HG03442 (cell line): ENCODE results near the gene MLPH.

Experiments used
- ATAC-seq: cut with Tn5 transposase; IDR thresholded peaks from one replicate; pipeline ENCODE4 v1.9.1; 2021; ENCODE audit warnings: mild to moderate bottlenecking, moderate library complexity; ENCODE audit not compliant: unreplicated experiment

Gene MLPH

DNA sequence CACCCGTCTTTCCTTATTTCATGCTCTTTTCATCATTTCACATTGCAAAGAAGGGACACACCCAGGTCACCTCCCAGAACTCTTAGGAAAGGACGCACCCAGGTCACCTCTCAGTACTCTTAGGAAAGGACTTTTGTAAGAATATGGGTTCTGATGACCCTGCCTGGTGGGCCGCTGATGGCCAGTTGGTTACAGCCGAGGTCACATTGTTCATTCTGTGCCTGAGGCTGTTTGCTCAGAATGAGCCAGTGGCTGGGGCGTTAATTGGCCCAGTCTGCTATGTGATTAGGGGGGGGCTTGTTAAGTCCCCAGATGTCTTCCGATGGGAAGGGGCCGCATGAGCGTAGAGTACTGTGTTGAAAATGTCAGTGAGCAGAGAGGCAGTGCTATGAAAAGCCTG is 9.4 kb downstream of the MLPH start:
- ATAC-seq = no peak

DNA sequence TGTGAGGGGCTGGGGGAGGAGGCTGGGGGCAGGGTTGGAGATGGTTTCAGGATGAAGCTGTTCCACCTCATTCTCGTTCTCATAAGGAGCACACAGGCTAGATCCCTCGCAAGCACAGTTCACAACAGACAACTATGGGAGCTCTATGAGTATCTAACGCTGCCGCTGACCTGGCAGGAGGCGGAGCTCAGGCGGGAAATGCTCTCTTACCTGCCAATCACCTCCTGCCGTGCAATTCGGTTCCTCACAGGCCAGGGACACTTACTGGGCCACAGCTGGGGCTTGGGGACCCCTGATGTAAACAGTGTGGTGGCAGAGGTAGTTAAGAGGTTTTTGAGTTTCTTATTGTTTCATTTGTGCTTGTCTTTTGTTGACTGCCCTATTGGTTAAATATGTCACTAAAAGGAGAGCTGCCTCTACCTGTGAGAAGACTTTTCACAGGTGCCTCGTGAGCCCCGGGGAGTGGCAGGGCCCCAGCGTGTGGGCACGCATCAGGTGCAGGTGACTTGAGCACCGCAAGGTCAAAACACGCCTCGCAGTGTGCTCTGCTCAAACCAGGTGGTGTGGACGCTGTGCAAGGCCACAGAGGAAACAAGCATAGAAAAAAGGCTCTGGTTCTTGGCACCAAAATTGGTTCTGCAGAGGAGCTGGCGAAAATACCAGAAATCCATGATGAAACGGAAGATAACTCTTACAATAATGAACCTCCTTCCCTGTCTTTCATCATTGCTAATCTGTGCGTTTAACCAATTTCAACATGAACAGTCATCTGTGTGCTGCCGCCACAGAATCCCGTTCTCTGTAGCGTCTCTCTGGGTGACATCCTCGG is 10.2 kb downstream of the MLPH start:
- ATAC-seq = no peak

DNA sequence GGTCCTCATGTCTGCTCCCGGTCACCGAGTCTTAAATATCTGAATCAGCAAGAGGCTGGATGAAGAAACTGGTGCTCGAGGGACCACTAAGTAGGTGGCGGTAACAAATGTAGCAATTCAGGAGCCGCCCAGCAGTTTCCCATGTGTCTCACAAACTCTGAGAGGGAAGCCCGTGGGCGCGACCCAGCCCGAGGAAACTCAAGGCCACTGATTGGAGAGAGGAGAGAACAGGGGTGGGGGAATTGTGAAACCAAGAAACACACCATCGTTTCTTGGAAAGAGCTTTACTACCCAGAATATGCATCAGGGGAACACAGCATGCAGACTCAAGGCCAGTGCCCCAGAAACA is 10.8 kb downstream of the MLPH start:
- no peak for ATAC-seq

DNA sequence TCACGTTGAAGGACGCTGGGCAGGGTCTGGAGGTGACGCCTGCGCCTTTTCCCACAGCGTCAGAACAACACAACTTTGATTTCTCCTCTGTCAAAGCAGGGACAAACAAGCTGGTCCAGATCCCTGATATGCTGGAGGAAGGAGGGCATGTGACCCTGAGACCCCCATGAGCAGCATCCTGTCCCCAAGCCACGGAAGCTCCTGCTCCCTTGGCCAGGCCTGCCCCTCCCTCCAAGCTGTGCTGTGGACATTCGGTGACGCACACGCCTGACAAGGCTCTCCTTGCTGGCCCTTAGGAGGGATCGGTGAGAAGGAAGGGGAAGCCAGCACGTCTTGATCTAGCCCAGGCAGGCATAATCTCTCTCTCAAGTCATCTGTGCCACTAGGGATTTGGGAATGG is 11.3 kb downstream of the MLPH start:
- no peak for ATAC-seq

DNA sequence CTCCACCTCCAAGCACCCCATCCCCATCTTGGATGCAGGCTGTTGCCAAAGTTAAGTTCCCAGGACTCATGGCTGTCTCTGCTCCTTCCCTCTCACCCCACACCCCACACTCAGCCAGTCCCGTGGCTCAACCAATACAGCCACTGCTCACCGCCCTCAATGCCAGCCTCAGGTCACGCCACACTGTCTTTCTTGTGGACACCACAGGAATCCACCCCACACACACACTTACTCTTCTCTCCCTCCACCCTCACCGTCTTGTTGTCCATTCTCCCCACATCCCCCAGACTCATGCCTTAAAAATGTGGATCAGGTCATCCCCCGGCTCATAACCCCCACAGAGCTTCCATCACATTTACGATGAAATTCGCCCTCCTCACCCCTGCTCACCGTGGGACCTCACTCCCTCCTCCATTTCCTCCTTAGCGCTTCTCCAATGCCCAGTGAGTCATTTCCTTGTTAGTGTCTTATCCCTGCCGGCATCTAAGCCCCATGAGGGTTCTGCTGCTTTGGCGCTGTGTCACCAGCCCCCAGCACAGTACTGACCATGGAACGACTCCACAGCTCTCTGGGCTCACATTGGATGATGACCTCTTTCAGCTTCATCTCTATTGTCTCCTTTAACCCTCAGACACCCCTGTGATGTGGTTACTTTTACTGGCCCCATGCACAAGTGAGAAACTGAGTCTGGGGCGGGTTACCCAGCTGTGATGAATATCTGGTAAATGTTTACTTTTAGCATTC is 13.8 kb downstream of the MLPH start:
- ATAC-seq = no peak

DNA sequence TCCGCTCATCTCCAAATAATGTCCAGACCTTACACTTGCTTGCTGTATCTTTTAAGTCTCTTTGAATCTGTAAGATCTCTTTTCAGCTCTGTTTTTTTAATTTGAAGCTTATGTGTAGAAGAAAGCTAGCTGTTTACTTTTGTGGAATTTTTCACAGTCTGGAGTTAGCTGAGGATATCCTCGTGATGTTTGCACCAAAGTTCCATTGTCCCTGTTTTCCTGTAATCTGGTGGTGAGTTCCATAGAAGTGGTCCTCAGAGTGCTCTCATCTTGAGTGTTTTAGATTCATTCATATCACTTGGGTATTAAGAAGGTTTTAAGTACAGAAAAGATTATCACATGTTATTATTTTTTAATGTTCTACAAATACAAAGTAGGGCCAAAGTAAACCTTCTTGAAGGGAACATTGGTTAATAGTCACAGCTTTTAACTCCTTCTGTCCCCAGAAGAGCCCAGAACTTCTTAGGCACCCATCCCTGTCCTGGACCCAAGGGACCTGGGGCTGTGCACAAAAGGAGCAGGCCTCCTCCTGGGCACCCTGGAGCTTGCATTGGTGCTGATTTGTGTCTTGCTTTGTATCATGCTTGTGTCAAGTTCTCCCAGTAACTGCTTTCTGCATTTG is 15.0 kb downstream of the MLPH start:
- no peak for ATAC-seq

DNA sequence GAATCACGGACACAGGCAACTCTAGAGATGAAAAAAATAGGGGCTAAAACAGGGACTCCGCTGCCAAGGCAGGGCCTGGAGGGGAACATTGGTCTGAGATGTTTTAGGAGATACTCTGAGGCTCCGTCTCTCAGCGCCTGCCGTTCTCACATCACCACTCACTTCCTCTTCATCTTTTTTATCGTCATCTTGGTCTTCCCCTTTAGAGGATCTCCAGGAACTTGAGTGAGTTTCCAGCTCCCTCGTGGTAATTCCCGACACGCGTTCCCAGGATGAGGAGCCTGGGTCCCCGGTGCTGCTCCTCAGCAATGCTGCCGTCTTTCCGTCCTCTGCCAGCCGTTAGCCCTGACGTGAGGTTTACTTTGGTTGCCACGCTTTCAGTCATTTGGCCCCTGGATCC is 16.1 kb downstream of the MLPH start:
- ATAC-seq = no peak

DNA sequence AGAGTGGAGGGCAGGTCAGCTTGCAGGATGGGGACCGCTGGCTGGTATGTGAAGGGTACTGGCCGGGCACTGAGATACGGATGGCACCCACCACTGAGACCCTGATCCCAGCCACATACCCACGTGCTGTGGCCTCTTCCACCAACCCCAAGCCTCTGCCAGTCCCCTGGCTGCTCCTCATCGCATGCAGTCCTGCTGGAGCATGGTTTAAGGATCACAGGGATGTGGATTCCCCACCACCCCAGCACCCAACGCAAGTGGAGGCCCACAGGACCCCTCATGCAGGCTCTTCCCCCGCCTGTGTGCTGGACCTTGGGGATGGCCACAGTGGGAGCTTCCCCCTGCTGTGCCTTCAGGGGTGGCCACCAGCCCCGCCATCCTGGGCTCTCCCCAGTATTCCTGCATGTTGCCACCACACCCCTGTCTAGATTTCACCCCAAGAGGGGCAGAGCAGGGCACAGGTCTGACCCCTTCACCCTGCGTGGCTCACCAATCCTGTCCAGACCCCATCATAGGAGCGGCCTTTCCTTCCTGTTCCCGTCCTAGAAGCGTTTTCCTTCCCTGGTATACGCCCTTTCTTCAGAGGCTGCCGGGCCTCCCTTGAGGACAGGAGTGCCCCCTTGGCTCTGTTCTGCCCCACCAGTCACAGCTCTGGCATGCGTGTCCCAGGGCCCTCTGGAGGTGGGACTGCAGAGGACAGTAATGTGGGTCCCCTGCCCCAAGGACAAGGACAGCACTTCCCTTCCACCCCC is 18.3 kb downstream of the MLPH start:
- ATAC-seq = no peak

DNA sequence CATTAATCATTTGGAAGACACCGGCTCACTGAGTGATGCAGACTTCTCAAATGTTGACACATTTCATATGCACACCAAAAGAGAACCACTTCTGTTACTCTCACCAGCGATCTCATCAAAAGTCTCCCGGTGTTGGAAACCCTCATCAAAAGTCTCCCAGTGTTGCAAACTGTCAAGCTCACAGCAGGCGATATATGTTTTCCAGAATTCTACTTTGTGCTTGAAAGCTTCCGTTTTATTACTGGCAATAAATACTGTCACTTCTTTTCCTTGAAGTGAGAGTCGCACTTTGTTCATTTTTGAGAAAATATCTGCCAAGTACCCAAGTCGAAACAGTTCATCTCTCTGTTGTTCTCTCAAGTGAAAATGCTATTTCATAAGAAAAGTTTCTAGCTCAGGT is 20.5 kb downstream of the MLPH start:
- ATAC-seq = no peak

DNA sequence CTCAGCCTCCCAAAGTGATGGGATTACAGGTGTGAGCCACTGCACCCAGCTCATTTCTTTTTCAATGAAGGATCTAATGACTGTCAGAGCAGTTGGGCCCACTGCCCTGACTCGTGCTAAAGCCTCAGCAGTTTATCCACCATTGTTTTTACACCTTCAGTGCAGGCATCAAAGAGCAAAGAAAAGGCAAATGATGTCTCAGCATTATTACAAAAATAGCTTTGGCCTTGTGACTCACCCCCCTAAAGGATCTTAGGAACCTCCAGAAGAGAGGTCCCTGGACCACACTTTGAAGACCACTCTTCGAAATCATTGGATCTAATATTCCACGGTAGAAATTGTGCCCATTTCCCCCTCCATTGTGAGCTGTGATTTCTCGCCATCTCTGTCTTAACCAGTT is 21.3 kb downstream of the MLPH start:
- ATAC-seq = no peak

DNA sequence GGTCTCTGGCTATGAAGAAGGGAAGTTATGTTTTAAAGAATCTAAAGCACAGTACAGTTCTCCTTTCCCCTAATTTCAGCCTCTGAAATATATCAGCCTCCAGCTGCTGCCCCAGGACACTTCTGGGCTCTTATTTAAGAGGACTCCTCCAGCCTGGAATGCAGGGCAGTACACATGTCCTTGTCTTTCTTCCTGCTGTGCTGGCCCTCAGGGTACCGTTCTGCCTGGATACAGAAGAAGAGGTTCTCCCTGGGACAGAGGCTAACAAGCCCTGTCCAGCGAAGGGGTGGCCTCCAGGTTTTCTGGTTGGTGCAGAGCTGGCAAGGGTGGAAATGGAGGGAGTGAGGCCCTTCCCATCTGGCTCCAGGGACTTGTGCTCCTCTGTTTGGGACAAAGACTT is 22.1 kb downstream of the MLPH start:
- ATAC-seq = no peak

DNA sequence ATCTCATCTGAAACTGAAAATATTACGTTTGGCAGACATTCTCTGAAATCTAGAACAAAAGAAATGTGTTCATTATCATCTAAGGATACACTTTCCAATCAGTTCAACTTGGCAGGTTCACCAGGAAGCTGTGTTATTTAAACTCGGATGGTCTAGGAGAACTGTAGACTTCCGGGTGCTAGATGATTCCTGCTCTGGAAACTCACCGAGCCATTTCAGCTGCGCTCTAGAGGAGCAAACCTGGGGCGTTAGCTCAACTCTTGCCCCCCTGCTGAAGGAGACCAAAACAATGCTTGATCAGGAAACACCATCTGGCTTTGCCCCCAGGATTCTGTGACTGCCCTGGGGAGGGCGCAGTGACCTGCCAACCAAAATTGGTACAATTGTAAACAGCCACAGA is 22.9 kb downstream of the MLPH start:
- ATAC-seq = no peak

DNA sequence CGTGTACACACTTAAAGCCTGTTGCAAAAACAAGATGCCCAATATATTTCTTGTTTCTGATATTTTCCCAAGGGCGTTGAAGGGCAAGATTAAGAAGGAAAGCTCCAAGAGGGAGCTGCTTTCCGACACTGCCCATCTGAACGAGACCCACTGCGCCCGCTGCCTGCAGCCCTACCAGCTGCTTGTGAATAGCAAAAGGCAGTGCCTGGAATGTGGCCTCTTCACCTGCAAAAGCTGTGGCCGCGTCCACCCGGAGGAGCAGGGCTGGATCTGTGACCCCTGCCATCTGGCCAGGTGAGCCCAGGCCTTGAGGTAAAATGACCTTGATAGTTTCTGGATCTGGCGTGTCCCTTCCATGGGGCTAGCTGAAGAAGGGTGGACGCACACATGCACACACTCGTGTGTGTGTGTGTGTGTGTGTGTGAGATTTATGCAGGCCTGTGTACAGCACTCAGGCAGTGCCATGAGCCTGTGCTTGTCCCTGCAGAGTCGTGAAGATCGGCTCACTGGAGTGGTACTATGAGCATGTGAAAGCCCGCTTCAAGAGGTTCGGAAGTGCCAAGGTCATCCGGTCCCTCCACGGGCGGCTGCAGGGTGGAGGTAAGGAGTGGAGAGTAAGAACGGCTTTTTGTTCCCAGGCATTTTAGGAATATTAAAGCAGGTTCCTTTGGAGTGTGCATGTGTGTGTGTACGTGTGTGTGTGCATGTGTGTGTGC is 23.6 kb downstream of the MLPH start:
- no peak for ATAC-seq

DNA sequence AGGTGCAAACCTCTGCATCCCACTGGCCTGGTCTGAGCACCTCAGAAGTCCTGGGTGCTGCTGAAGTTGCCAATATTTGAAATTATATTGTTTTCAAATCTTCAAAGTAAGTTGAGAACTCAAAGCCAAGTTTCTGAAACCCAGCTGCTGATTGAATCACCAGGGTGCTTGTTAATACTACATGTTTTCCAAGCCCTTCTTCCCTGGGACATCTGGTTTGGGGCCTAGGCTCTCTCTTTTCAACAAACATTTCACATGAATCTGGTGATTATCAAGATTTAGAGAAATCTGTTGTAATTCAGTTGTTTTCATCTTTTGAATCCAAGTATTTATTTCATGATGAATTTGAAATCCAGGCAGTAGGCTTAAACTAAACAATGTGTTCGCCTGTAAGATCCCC is 24.4 kb downstream of the MLPH start:
- ATAC-seq = no peak

DNA sequence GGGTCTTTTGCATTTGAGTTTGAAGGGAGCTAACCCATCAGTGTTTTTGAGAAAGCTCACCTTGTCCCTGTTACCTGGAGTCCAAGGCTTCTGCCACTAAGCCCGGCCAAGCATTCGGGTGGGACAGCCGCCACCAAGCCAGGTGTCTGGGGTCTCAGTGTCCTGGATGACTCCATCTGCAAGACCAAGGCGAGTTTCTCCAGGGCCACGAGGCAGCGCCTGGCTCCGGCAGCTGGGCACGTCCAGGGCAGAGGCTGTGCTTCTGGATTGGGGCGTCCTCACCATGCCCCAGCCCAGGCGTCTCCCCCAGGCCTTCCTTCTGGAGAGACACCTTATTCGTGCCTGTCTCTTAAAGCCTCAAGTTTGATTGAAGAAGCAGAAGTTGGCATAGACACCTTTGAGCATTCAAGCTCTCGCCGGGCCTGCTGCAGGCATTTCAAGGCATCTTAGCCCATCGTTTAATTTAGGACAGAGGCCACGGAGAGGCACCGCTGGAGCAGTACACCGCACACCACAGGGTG is 24.9 kb downstream of the MLPH start:
- no peak for ATAC-seq

DNA sequence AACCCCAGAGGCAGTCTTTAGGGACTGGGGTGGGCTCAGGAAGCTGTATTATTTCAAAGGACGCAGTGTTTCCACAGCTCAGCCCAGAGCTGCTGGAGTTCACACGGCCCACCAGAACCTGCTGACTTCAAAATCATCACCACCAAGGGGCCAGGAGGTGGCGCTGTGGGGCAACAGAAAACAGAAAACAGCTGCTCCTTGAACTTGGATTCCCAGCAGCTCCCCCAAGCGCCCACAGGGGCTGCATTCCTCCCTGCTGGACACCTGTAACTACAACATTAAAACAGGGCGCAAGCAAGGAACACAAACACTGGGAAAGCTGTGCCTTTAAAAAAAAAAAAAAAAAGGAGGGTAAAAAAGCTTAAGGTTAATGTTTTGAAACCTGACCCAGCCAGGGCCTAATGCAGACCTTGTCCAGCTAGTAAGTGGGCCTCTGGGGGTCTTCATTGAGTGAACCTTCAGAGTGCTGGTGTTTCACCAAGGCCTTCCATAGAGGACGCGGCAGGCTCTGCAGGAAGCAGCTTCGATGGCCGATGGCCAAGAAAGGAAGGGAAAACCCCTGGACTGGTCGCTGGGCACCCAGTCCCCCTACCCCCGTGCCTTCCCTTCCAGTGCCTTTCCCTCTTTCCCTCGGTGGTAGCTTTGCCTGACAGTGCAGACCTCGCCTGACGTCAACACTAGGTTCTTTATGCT is 25.9 kb downstream of the MLPH start:
- no peak for ATAC-seq

DNA sequence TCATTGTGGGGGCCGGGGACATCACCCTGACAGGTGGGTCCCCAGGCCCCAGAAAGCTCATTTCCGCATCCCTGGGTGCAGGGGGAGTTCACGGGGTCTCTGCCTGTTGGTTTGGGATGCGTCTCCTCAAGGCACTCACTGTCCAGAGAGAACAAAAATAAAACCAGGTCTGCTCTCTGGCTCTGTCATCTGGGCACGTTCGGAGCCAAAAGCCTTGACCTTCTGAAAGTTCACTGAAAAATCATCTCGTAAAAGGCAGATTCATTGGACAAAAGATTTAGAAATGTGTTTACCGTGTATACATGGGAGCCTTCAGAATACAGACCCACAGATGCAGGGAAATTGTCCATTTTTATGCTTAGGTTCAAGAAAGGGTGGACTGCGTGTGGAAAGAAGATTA is 26.6 kb downstream of the MLPH start:
- ATAC-seq = no peak

DNA sequence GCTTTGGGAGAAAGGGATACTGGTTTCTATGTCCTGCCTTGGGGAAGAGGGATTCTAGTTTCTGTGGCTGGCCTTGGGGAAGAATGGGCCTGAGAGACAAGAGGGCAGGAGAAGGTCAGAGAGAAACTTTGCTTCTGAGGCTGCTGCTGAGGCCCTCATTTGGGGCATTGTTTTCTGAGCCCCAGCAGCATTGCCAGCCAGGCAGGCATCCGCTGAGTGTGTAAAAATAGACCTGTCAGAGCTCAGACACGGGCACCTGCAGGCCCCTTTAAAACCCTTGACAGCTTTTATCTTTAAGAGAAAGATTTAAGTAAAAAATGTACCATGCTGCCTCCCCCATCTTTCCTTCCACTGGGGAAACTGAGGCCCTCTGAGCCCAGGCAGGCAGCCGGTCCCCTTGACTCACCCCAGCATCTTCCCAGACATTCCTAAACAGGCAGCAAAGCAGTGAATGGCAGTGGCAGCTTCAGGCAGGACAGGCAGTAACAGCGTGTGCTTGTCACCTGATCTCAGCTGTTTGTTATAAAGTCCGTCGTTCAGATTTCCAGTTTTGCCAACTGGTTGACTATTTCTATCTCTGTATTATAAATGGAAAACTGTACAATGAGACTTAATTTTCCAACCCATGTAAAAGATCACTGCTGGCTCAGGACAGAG is 27.6 kb downstream of the MLPH start:
- ATAC-seq = no peak

DNA sequence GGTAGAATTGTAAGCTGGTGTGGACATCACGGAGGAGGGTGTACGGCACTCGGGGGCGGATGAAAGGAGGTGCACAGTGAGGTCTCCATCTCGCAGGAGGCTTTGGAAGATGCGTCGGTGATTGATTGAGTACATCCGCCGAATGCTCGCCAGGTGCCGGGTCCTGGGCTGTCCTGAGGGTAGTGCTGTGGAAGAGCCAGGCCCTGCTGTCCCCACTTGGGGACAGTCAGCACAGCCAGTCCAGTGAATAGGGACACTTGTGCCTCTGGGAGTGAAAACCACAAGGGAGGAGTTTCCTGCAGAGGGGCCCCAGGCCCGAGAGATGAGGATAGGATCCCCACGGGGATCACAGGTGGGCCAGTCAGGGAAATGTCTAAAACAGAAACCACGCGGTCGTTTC is 28.1 kb downstream of the MLPH start:
- no peak for ATAC-seq
